OCI-LY1 (cell line): ENCODE results near the gene IL3.

Experiments
- H2AFZ ChIP-seq: fragments of 200-600 bp; sonication (generic), shearing (Covaris generic); 2 replicates; pipeline ENCODE4 v1.6.0; 2014; ENCODE audit warnings: antibody characterized with exemption, mild to moderate bottlenecking, low read length
- H3F3A ChIP-seq: fragments of 200-600 bp; sonication (generic), shearing (Covaris generic); 2 replicates; pipeline ENCODE4 v1.6.0; 2014; ENCODE audit warnings: mild to moderate bottlenecking, antibody characterized with exemption, low read length, moderate library complexity; ENCODE audit not compliant: insufficient read depth
- H3K27ac ChIP-seq: fragments of 200-600 bp; sonication (generic); 2 replicates; pipeline ENCODE4 v1.5.1; 2014; ENCODE audit warnings: low read length, mixed run types, mild to moderate bottlenecking, low read depth; ENCODE audit not compliant: poor library complexity, severe bottlenecking
- H3K27me3 ChIP-seq: fragments of 200-600 bp; sonication (generic); 2 replicates; pipeline ENCODE4 v1.6.0; 2014; ENCODE audit warnings: antibody characterized with exemption, mild to moderate bottlenecking, low read length, moderate library complexity; ENCODE audit not compliant: insufficient read depth
- H3K36me3 ChIP-seq: fragments of 200-600 bp; sonication (generic); 2 replicates; pipeline ENCODE4 v1.6.1; 2014; ENCODE audit warnings: mild to moderate bottlenecking, antibody characterized with exemption, low read length, moderate library complexity, mixed read lengths; ENCODE audit not compliant: insufficient read depth
- H3K4me1 ChIP-seq: fragments of 200-600 bp; sonication (generic); 2 replicates; pipeline ENCODE4 v1.5.1; 2014; ENCODE audit warnings: mild to moderate bottlenecking, low read length, moderate library complexity; ENCODE audit not compliant: insufficient read depth, severe bottlenecking
- H3K4me2 ChIP-seq: fragments of 200-600 bp; sonication (generic), shearing (Covaris generic); 2 replicates; pipeline ENCODE4 v1.6.1; 2014; ENCODE audit warnings: low read length
- H3K4me3 ChIP-seq: fragments of 200-600 bp; sonication (generic); 2 replicates; pipeline ENCODE4 v1.5.1; 2014; ENCODE audit warnings: low read length, low read depth, mild to moderate bottlenecking, mixed read lengths; ENCODE audit not compliant: poor library complexity, severe bottlenecking
- H3K79me2 ChIP-seq: fragments of 200-600 bp; shearing (Covaris generic); 2 replicates; pipeline ENCODE4 v1.6.1; 2016; ENCODE audit warnings: mixed run types, low read length, mixed read lengths; ENCODE audit not compliant: insufficient read depth
- H3K9ac ChIP-seq: fragments of 200-600 bp; sonication (generic), shearing (Covaris generic); 2 replicates; pipeline ENCODE4 v1.6.1; 2014; ENCODE audit warnings: mild to moderate bottlenecking, low read length, mixed read lengths
- H3K9me2 ChIP-seq: fragments of 200-600 bp; sonication (generic), shearing (Covaris generic); 2 replicates; pipeline ENCODE4 v1.6.1; 2014; ENCODE audit warnings: low read depth, mild to moderate bottlenecking, low read length, mixed read lengths
- H3K9me3 ChIP-seq: fragments of 200-600 bp; shearing (Covaris generic); 2 replicates; pipeline ENCODE4 v1.6.1; 2014; ENCODE audit warnings: low read length, mixed read lengths
- H4K20me1 ChIP-seq: fragments of 200-600 bp; sonication (generic), shearing (Covaris generic); 2 replicates; pipeline ENCODE4 v1.6.0; 2016; ENCODE audit warnings: mild to moderate bottlenecking, low read length; ENCODE audit not compliant: insufficient read depth
- CTCF ChIP-seq: fragments of 200-600 bp; sonication (generic), shearing (Covaris generic); IDR thresholded peaks from 2 replicates; pipeline ENCODE4 v1.5.1; 2017; ENCODE audit warnings: mild to moderate bottlenecking, antibody characterized with exemption, low read length, moderate library complexity, mixed read lengths
- EZH2 ChIP-seq: fragments of 200-600 bp; sonication (generic), shearing (Covaris generic); IDR thresholded peaks from 2 replicates; pipeline ENCODE4 v1.8.0; 2017; ENCODE audit warnings: borderline replicate concordance, mixed run types, mild to moderate bottlenecking, antibody characterized with exemption, low read length, moderate library complexity, mixed read lengths

Gene IL3

GRCh38 chr5:132112111-132112510 is 51.7 kb downstream of the IL3 start:
- no peaks in the 10 kb centered on the region for H4K20me1 ChIP-seq
- H3K9me3 ChIP-seq = no peaks in the 10 kb centered on the region
- no peaks in the 10 kb centered on the region for H3K4me1 ChIP-seq
- H3K36me3 ChIP-seq = no peaks in the 10 kb centered on the region
- H2AFZ ChIP-seq = no peak overlapping the region
- H3K27ac ChIP-seq = no peak overlapping the region
- no peak overlapping the region for H3K4me2 ChIP-seq
- H3K27me3 ChIP-seq = no peaks in the 10 kb centered on the region
- H3K79me2 ChIP-seq = no peaks in the 10 kb centered on the region
- no peak overlapping the region for H3K9ac ChIP-seq
- no peak overlapping the region for H3K4me3 ChIP-seq
- no peaks in the 10 kb centered on the region for H3F3A ChIP-seq
- no peaks in the 10 kb centered on the region for H3K9me2 ChIP-seq
- TF ChIP-seq EZH2 (no peak), CTCF (no peak)
